ENCODE data around the gene SENP5. TPM values are rescaled to one million over a fixed set of nuclear protein-coding genes. Genes with fewer than 3 reads are reported as not detected.

SENP5 gene
- total RNA-seq, 6 experiments from 2014 or later, result 13.0 to 21.9 (median 15.3) TPM

DNA sequence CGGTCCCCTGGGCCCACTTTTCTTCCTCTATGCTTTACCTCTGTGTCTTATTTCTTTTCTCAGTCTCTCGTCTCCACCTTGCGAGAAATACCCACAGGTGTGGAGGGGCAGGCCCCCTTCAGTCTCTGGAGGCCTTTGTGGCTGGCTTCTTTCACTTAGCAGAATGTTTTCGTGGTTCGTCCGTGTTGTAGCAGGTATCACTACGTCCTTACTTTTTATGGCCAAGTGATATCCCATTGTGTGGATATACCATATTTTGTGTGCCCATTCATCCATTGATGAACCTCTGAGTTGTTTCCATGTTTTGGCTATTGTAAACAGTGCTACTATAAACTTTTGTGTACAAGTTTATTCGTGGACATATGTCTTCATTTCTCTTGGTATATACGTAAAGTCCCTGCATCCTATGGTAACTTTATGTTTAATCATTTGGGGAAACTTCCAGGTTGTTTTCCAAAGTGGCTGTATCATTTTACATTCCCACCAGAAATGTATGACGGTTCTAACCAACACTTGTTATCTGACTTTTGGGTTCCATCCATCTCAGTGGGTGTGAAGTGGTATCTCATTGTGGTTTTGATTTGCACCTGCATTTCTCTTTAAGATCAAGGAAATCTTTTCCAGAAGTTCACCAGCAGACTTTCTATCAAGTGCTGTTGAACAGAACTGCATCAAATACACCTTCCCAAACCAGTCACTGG is 95.4 kb downstream of the SENP5 start:
- Histone ChIP-seq H3K27ac (no peak overlapping the region), H3K9me3 (no peaks in the 10 kb centered on the region), H3K27me3 (no peaks in the 10 kb centered on the region), H3K4me1 (peaks cover 0 to 4% (median 0%) of the 10 kb centered on the region in 4 donors), H3K4me3 (no peak overlapping the region), H3K36me3 (no peaks in the 10 kb centered on the region)
- ATAC-seq (no peak), DNase-seq (no peak)
- no peak for TF ChIP-seq POLR2A (IDR thresholded peaks at IDR 0.05)
- TF ChIP-seq, protein P1, sequence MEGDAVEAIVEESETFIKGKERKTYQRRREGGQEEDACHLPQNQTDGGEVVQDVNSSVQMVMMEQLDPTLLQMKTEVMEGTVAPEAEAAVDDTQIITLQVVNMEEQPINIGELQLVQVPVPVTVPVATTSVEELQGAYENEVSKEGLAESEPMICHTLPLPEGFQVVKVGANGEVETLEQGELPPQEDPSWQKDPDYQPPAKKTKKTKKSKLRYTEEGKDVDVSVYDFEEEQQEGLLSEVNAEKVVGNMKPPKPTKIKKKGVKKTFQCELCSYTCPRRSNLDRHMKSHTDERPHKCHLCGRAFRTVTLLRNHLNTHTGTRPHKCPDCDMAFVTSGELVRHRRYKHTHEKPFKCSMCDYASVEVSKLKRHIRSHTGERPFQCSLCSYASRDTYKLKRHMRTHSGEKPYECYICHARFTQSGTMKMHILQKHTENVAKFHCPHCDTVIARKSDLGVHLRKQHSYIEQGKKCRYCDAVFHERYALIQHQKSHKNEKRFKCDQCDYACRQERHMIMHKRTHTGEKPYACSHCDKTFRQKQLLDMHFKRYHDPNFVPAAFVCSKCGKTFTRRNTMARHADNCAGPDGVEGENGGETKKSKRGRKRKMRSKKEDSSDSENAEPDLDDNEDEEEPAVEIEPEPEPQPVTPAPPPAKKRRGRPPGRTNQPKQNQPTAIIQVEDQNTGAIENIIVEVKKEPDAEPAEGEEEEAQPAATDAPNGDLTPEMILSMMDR (IDR thresholded peaks at IDR 0.05), result no peak
- intact Hi-C loops (cut with DNase I), result loop anchor here in 1 of 2 donors (10.0 kb wide), 1 partner anchor 118 kb away; no protein-coding TSS in a partner anchor
- WGBS (ENCODE audit: insufficient coverage, low coverage, low lambda C conversion rate, missing lambda C conversion rate), result 93% methylated on average over 10 of the region's 10 CpGs

- intact Hi-C loops (cut with DNase I), result loop anchor here in 1 of 2 donors (10.0 kb wide), 1 partner anchor 119 kb away; no protein-coding TSS in a partner anchor
- DNase-seq (no peak), ATAC-seq (no peak)
- H3K4me3 ChIP-seq, result no peak overlapping the region
- peaks cover 0 to 6% (median 0%) of the 10 kb centered on the region in 4 donors for H3K4me1 ChIP-seq
- no peaks in the 10 kb centered on the region for H3K36me3 ChIP-seq
- H3K27ac ChIP-seq, result no peak overlapping the region
- H3K9me3 ChIP-seq, result no peaks in the 10 kb centered on the region
- TF ChIP-seq POLR2A (IDR thresholded peaks at IDR 0.05), result no peak
- TF ChIP-seq, protein P1 (IDR thresholded peaks at IDR 0.05), result no peak
- WGBS (ENCODE audit: insufficient coverage, low coverage, low lambda C conversion rate, missing lambda C conversion rate), result 90% methylated on average over 2 of the region's 2 CpGs
- no peaks in the 10 kb centered on the region for H3K27me3 ChIP-seq
Observed at GRCh38 chr3:196963631-196963953, 95.9 kb downstream of the SENP5 start.

- 95% methylated on average over 7 of the region's 11 CpGs for WGBS (ENCODE audit: insufficient coverage, low coverage, low lambda C conversion rate, missing lambda C conversion rate)
- intact Hi-C loops (cut with DNase I), result loop anchor here in 1 of 2 donors (10.0 kb wide), 1 partner anchor 120 kb away; no protein-coding TSS in a partner anchor
- TF ChIP-seq, protein P1 (IDR thresholded peaks at IDR 0.05), result no peak
- TF ChIP-seq POLR2A (IDR thresholded peaks at IDR 0.05), result no peak
- Histone ChIP-seq H3K9me3 (no peaks in the 10 kb centered on the region), H3K4me1 (peaks cover 0 to 6% (median 0%) of the 10 kb centered on the region in 4 donors), H3K4me3 (no peak overlapping the region), H3K36me3 (no peaks in the 10 kb centered on the region), H3K27ac (no peak overlapping the region), H3K27me3 (no peaks in the 10 kb centered on the region)
- no peak for ATAC-seq
- no peak for DNase-seq
Observed at GRCh38 chr3:196965112-196965803, 97.5 kb downstream of the SENP5 start.

DNA sequence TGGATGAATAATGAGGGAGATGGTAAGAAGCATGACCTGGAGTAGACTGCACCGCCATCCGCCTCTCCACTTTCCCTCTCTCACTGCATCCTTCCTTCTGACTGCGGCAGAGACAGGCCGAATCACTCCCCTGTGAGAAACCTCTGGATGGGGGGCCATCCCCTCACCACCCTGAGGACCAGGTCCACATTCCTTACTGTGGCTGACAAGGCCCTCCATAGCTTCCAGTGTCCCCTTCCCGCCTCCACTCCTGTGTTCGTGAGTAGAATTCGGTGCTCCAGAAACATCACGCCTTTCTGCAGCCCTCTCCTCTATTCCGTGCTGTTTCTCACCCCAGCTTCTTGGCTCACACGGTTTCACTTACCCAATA is 98.1 kb downstream of the SENP5 start:
- ATAC-seq, result no peak
- peaks cover 0 to 6% (median 0%) of the 10 kb centered on the region in 4 donors for H3K4me1 ChIP-seq
- 95% methylated on average over 8 of the region's 10 CpGs for WGBS (ENCODE audit: insufficient coverage, low coverage, low lambda C conversion rate, missing lambda C conversion rate)
- TF ChIP-seq, protein P1 (IDR thresholded peaks at IDR 0.05), result no peak
- no peak for TF ChIP-seq POLR2A (IDR thresholded peaks at IDR 0.05)
- H3K9me3 ChIP-seq, result no peaks in the 10 kb centered on the region
- intact Hi-C loops (cut with DNase I), result loop anchor here in 1 of 2 donors (10.0 kb wide), 1 partner anchor 121 kb away; no protein-coding TSS in a partner anchor
- no peak overlapping the region for H3K4me3 ChIP-seq
- H3K27me3 ChIP-seq, result no peaks in the 10 kb centered on the region
- H3K36me3 ChIP-seq, result no peaks in the 10 kb centered on the region
- no peak for DNase-seq
- no peak overlapping the region for H3K27ac ChIP-seq

Measured in right lobe of liver (tissue), 6 donors.